ENCODE measurements around the gene DOHH.

DNA sequence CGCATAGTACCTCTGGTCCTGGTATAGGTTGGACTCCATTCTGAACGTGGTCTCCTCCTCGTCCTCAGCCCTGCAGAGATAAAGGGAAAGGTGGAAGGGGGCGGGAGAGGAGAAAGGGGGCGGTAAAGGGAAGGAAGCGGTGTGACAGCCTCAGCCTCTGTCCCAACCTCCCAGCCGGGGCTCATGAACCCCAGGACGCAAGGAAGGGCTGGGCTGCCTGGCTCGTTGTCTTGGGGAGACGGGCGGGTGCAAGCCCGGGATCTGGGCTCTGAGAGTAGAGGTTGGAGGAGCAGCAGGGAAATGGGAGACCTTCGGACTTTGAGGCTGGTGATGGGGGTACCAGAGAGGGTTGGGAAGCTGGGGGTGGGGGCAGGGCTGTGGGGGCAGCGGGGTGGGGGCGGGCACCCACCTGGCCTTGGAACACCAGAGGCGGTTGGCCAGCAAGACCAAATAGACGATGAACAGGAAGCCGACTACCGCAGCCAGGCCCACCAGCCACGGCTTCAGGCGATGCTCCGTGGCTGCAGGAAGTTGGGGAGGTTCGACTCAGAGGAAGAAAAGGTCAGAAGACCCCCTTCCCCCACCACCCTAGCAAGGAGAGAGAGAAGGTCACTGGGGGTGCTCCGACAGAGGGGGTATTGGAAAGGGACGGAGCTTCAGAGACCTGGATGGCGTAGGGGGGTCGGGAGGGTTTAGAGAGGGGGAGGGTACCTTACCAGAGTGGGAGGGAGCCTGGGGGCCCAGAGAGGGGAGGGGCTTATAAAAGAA lies 21.9 kb downstream of the DOHH start:
- TF ChIP-seq EZH2 (IDR thresholded peaks at IDR 0.05; ENCODE audit: insufficient read depth, poor library complexity, severe bottlenecking) (no peak), EZH2phosphoT487 (IDR thresholded peaks at IDR 0.05; ENCODE audit: insufficient read depth, low read depth) (no peak)
